PFSK-1 (cell line): ENCODE results near the gene RGL1.

ENCODE experiments used
- POLR2AphosphoS5 ChIP-seq: IDR thresholded peaks from 2 replicates; pipeline ENCODE4 v1.6.1; 2012; ENCODE audit warnings: low read depth, mild to moderate bottlenecking, control low read depth, low read length, moderate library complexity
- TF ChIP-seq, protein P1 (sequence below), 2 experiments: IDR thresholded peaks; 2 replicates each; pipeline versions ENCODE4 v1.6.1 to v1.8.0; 2011 to 2012; ENCODE audit warnings: low read depth in 2 of 2, low read length in 2 of 2, control low read depth in 1 of 2, inconsistent platforms in 1 of 2, mild to moderate bottlenecking in 1 of 2, moderate library complexity in 1 of 2; ENCODE audit not compliant: insufficient read depth in 1 of 2

DNA sequence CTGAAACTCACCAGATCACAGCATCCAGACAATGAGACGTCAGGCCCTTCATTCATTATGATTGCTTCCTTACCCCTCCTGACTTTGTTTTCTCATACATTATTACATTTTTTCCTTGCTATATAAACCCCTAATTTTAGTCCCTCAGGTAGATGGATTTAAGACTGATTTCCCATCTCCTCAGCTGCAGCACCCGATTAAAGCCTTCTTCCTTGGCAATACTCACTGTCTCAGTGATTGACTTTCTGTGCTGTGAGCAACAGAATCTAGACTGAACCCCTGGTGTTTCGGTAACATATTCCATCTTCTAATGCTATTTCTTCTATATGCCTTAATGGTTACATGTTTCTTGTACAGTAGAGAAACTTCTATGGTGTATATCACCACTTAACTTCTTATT, 30.0 kb upstream of the RGL1 start:
- TF ChIP-seq, protein P1, sequence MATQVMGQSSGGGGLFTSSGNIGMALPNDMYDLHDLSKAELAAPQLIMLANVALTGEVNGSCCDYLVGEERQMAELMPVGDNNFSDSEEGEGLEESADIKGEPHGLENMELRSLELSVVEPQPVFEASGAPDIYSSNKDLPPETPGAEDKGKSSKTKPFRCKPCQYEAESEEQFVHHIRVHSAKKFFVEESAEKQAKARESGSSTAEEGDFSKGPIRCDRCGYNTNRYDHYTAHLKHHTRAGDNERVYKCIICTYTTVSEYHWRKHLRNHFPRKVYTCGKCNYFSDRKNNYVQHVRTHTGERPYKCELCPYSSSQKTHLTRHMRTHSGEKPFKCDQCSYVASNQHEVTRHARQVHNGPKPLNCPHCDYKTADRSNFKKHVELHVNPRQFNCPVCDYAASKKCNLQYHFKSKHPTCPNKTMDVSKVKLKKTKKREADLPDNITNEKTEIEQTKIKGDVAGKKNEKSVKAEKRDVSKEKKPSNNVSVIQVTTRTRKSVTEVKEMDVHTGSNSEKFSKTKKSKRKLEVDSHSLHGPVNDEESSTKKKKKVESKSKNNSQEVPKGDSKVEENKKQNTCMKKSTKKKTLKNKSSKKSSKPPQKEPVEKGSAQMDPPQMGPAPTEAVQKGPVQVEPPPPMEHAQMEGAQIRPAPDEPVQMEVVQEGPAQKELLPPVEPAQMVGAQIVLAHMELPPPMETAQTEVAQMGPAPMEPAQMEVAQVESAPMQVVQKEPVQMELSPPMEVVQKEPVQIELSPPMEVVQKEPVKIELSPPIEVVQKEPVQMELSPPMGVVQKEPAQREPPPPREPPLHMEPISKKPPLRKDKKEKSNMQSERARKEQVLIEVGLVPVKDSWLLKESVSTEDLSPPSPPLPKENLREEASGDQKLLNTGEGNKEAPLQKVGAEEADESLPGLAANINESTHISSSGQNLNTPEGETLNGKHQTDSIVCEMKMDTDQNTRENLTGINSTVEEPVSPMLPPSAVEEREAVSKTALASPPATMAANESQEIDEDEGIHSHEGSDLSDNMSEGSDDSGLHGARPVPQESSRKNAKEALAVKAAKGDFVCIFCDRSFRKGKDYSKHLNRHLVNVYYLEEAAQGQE (IDR thresholded peaks at IDR 0.05; ENCODE audit: insufficient read depth in 1 of 2, low read depth in 2 of 2, low read length in 2 of 2) = no peak
- TF ChIP-seq POLR2AphosphoS5 = no peak
